ENCODE measurements around the gene ZNF292. TPM values are rescaled to one million over a fixed set of nuclear protein-coding genes. Genes with fewer than 3 reads are reported as not detected.

ZNF292 gene
- total and polyA plus RNA-seq, 10 of the 15 experiments (the other 5 are each of a cell fraction or from before 2014, with no cell fraction given), result 11.1 to 57.6 (median 30.6) TPM

GRCh38 chr6:87171938-87172633 lies 16.7 kb downstream of the ZNF292 start (continued):
- TF ChIP-seq MXI1 (IDR thresholded peaks at IDR 0.05; ENCODE audit: low read depth, low read length), result no peak

- ATAC-seq (peak; percentile 66), DNase-seq (ENCODE audit: low read depth, low spot score) (no peak), FAIRE-seq (no peak)
- WGBS (ENCODE audit: insufficient coverage, insufficient replicate concordance, low lambda C conversion rate, missing lambda C conversion rate), result 6% methylated on average over 3 of the region's 3 CpGs
- no peak overlapping the region for H2AFZ ChIP-seq (ENCODE audit: control insufficient read depth, low read depth, low read length)
- ChIA-PET CTCF (interaction anchor here (0.9 to 2.0 kb wide), 7 partner anchors 12 to 50 kb away, joined by 3 to 8 read pairs (median 3); partner anchors contain the start of gene ZNF292), SMC1A (ENCODE audit: uncharacterized antibody, unreplicated experiment) (interaction anchor here (0.7 to 4.3 kb wide), 6 partner anchors 8 to 33 kb away, joined by 3 to 37 read pairs (median 6); partner anchors contain the start of gene ZNF292), POLR2A (interaction anchor here (1.0 to 2.4 kb wide), 10 partner anchors 8 to 59 kb away, joined by 3 to 12 read pairs (median 5); partner anchors contain the start of gene ZNF292), RAD21 (ENCODE audit: unreplicated experiment) (interaction anchor here (1.1 to 1.9 kb wide), 3 partner anchors 8 to 20 kb away, joined by 3 to 12 read pairs (median 5); partner anchors contain the start of gene ZNF292)
- H3K4me3 ChIP-seq, result peak overlapping the region; percentile 27; the same call in 1 of the 2 replicates
- peaks cover 23% of the 10 kb centered on the region for H3K4me1 ChIP-seq (ENCODE audit: control insufficient read depth, insufficient read depth, low read length)
- no TSS peak for BruUV-seq (replicated peaks)
- peak overlapping the region; percentile 83 for H3K4me2 ChIP-seq (ENCODE audit: control insufficient read depth, insufficient read depth)
- intact Hi-C loops (cut with micrococcal nuclease; ENCODE audit: unreplicated experiment) (no loop called here), in situ Hi-C loops (cut with MboI) (loop anchor here (25.0 kb wide), 1 partner anchor 1537 kb away; the partner anchor contains the start of gene SYNCRIP)
- no peak overlapping the region for H3K9ac ChIP-seq (ENCODE audit: control insufficient read depth, insufficient read depth, low read length)
- peaks cover 15% of the 10 kb centered on the region for H4K20me1 ChIP-seq (ENCODE audit: control insufficient read depth, insufficient read depth)
- peaks cover 99% of the 10 kb centered on the region for H3K79me2 ChIP-seq (ENCODE audit: control insufficient read depth, insufficient read depth, low read length)
- TF ChIP-seq RUNX3 (IDR thresholded peaks at IDR 0.05; ENCODE audit: low read length), result peak; percentile 50; the same call in 1 of the 2 replicates
- TF ChIP-seq LARP7 (IDR thresholded peaks at IDR 0.05), result no peak
- no peak for TF ChIP-seq MEF2A (IDR thresholded peaks at IDR 0.05; ENCODE audit: insufficient read depth, low read depth, low read length)
- TF ChIP-seq USF2 (IDR thresholded peaks at IDR 0.05; ENCODE audit: borderline replicate concordance, low read depth, low read length), result no peak
- no peak for TF ChIP-seq ZBTB11 (CRISPR knock-in tag; IDR thresholded peaks at IDR 0.05)
- H3K27me3 ChIP-seq (replicated peaks in 1 of 2; ENCODE audit: control insufficient read depth in 2 of 2, insufficient read depth in 2 of 2, low read length in 1 of 2), result no peaks in the 10 kb centered on the region
- peak overlapping the region; percentile 38; the same call in 1 of the 2 replicates for H3K27ac ChIP-seq (ENCODE audit: control insufficient read depth, insufficient read depth)
- no peaks in the 10 kb centered on the region; the same call in 2 of the 3 replicates for H3K9me3 ChIP-seq (replicated peaks; ENCODE audit: control insufficient read depth, insufficient read depth, low read length)
- peaks cover 1 to 7% of the 10 kb centered on the region in 2 experiments; a peak in 3 of 4 replicates for H3K36me3 ChIP-seq (ENCODE audit: control insufficient read depth in 2 of 2, insufficient read depth in 2 of 2, low read length in 1 of 2)
These were observed 18.8 kb downstream of the ZNF292 start for GRCh38 chr6:87174078-87174579.
